Measurements from ENCODE around the gene SLC25A24.

Gene SLC25A24

GRCh38 chr1:108100148-108100547 lies 100.0 kb downstream of the SLC25A24 start:
- TF ChIP-seq CTCF (IDR thresholded peaks at IDR 0.05; ENCODE audit: low read depth, low read length): no peak
- no peak overlapping the region for H3K4me3 ChIP-seq (replicated peaks in 1 of 2; ENCODE audit: low read depth in 2 of 2, low read length in 2 of 2)
- DNase-seq (ENCODE audit: low read depth in 2 of 2): no peak

GRCh38 chr1:108097018-108097417 lies 103.1 kb downstream of the SLC25A24 start:
- TF ChIP-seq CTCF (IDR thresholded peaks at IDR 0.05; ENCODE audit: low read depth, low read length): no peak
- H3K4me3 ChIP-seq (replicated peaks in 1 of 2; ENCODE audit: low read depth in 2 of 2, low read length in 2 of 2): no peak overlapping the region
- no peak for DNase-seq (ENCODE audit: low read depth in 2 of 2)

GRCh38 chr1:108096089-108096488 lies 104.1 kb downstream of the SLC25A24 start:
- no peak overlapping the region for H3K4me3 ChIP-seq (replicated peaks in 1 of 2; ENCODE audit: low read depth in 2 of 2, low read length in 2 of 2)
- DNase-seq (ENCODE audit: low read depth in 2 of 2): no peak
- TF ChIP-seq CTCF (IDR thresholded peaks at IDR 0.05; ENCODE audit: low read depth, low read length): no peak

DNA sequence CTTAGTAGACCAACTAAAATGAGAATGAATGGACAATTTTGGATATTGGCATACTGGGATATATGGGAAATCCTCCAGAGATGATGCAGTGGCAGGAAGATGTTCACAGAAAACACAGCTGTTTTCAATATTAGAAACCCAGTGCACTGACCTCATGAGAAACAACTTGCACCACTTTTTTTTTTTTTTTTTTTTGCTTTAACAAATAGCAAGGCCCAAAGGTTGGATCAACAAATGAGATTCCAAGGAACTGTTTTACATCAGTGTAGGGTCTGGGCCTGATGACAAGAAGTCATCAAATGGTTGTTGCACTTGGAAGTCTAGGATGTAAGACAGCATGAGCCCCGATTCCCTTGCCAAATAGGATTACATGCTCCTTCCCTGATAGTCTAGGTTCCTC lies 110.7 kb downstream of the SLC25A24 start:
- no peak for TF ChIP-seq CTCF (IDR thresholded peaks at IDR 0.05; ENCODE audit: low read depth, low read length)
- H3K4me3 ChIP-seq (replicated peaks in 1 of 2; ENCODE audit: low read depth in 2 of 2, low read length in 2 of 2): no peak overlapping the region
- DNase-seq (ENCODE audit: low read depth in 2 of 2): no peak

- DNase-seq (ENCODE audit: low read depth in 2 of 2): no peak
- no peak overlapping the region for H3K4me3 ChIP-seq (replicated peaks in 1 of 2; ENCODE audit: low read depth in 2 of 2, low read length in 2 of 2)
- TF ChIP-seq CTCF (IDR thresholded peaks at IDR 0.05; ENCODE audit: low read depth, low read length): no peak
Measured at GRCh38 chr1:108085628-108086027, 114.5 kb downstream of the SLC25A24 start.

DNA sequence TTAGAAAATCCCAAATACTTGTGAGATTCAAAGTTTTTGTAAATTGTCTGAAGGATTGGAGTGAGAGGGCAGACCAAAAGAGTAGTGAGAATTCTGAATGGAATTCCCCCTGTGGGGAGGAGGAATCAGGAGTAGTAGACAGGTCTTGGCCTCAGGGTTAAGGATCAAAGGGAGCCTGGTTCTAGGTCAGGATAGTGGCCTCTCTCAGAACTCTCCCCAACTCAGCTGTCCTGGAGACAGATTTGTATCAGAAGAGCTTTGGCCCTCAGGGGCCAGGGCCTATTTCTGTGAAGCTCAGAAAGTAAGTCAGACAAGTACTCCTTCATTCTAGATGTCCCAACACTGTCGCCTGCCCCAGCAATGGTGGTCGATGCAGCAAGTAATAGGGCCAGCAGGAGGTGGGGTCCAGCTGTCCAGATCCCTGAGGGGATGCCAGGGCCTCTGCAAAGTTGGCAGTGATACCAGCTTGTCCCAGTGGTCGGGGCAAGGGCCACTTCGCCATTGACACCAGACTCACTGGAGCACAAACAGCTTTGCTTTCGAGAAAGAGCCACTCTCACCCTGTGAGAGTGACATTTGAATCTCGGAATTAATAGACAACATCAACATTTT lies 115.2 kb downstream of the SLC25A24 start:
- TF ChIP-seq CTCF (IDR thresholded peaks at IDR 0.05; ENCODE audit: low read depth, low read length): no peak
- DNase-seq (ENCODE audit: low read depth in 2 of 2): no peak
- no peak overlapping the region for H3K4me3 ChIP-seq (replicated peaks in 1 of 2; ENCODE audit: low read depth in 2 of 2, low read length in 2 of 2)

Measured in cardiac fibroblast (primary cell).